ENCODE results near the gene PSG5.
"Not testable (repeated sequence)": the region's sequence is repeated elsewhere in the genome, so short reads cannot be mapped to it uniquely, and the experiment has no call there.

DNA sequence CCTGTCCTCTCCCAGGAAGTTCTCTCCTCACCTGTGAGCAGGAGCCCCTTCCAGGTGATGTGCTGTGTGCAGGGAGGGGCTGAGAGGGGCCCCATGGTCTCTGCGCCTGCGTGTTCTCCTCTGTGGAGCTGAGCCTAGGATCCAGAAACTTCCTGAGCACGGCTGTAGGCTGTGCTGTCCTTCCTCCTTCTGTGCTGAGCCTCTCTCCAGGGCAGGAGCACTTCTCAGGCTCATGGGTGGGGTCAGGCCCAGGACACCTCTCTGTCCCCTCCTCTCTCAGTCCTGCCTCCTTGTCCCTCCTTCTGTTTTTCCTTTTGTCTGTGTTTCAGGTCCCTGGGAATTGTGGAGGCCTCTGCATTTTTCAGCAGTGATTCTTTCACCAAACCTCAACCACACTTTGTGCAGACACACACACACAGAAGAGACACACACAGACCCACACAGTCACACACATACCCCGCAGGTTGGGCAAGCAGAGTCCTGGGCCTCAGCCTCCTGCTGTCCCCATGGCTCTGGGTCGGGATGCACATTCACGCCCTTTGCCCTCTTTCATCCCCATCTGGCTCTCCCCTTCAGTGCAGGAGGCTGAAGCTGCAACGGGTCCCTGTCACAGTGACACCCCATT, at the start of gene PSG5:
- not testable (repeated sequence) for TF ChIP-seq MAX (IDR thresholded peaks at IDR 0.05; ENCODE audit: low read depth); CTCF (IDR thresholded peaks at IDR 0.05); RAD21 (IDR thresholded peaks at IDR 0.05; ENCODE audit: low read length)

All from SK-N-SH (cell line).